OCI-LY1 (cell line): ENCODE results near the gene GNAO1.

Source experiments
- H2AFZ ChIP-seq: fragments of 200-600 bp; sonication (generic), shearing (Covaris generic); 2 replicates; pipeline ENCODE4 v1.6.0; 2014; ENCODE audit warnings: antibody characterized with exemption, mild to moderate bottlenecking, low read length
- H3F3A ChIP-seq: fragments of 200-600 bp; sonication (generic), shearing (Covaris generic); 2 replicates; pipeline ENCODE4 v1.6.0; 2014; ENCODE audit warnings: mild to moderate bottlenecking, antibody characterized with exemption, low read length, moderate library complexity; ENCODE audit not compliant: insufficient read depth
- H3K27ac ChIP-seq: fragments of 200-600 bp; sonication (generic); 2 replicates; pipeline ENCODE4 v1.5.1; 2014; ENCODE audit warnings: low read length, mixed run types, mild to moderate bottlenecking, low read depth; ENCODE audit not compliant: poor library complexity, severe bottlenecking
- H3K27me3 ChIP-seq: fragments of 200-600 bp; sonication (generic); 2 replicates; pipeline ENCODE4 v1.6.0; 2014; ENCODE audit warnings: antibody characterized with exemption, mild to moderate bottlenecking, low read length, moderate library complexity; ENCODE audit not compliant: insufficient read depth
- H3K36me3 ChIP-seq: fragments of 200-600 bp; sonication (generic); 2 replicates; pipeline ENCODE4 v1.6.1; 2014; ENCODE audit warnings: mild to moderate bottlenecking, antibody characterized with exemption, low read length, moderate library complexity, mixed read lengths; ENCODE audit not compliant: insufficient read depth
- H3K4me1 ChIP-seq: fragments of 200-600 bp; sonication (generic); 2 replicates; pipeline ENCODE4 v1.5.1; 2014; ENCODE audit warnings: mild to moderate bottlenecking, low read length, moderate library complexity; ENCODE audit not compliant: insufficient read depth, severe bottlenecking
- H3K4me2 ChIP-seq: fragments of 200-600 bp; sonication (generic), shearing (Covaris generic); 2 replicates; pipeline ENCODE4 v1.6.1; 2014; ENCODE audit warnings: low read length
- H3K4me3 ChIP-seq: fragments of 200-600 bp; sonication (generic); 2 replicates; pipeline ENCODE4 v1.5.1; 2014; ENCODE audit warnings: low read length, low read depth, mild to moderate bottlenecking, mixed read lengths; ENCODE audit not compliant: poor library complexity, severe bottlenecking
- H3K79me2 ChIP-seq: fragments of 200-600 bp; shearing (Covaris generic); 2 replicates; pipeline ENCODE4 v1.6.1; 2016; ENCODE audit warnings: mixed run types, low read length, mixed read lengths; ENCODE audit not compliant: insufficient read depth
- H3K9ac ChIP-seq: fragments of 200-600 bp; sonication (generic), shearing (Covaris generic); 2 replicates; pipeline ENCODE4 v1.6.1; 2014; ENCODE audit warnings: mild to moderate bottlenecking, low read length, mixed read lengths
- H3K9me2 ChIP-seq: fragments of 200-600 bp; sonication (generic), shearing (Covaris generic); 2 replicates; pipeline ENCODE4 v1.6.1; 2014; ENCODE audit warnings: low read depth, mild to moderate bottlenecking, low read length, mixed read lengths
- H3K9me3 ChIP-seq: fragments of 200-600 bp; shearing (Covaris generic); 2 replicates; pipeline ENCODE4 v1.6.1; 2014; ENCODE audit warnings: low read length, mixed read lengths
- H4K20me1 ChIP-seq: fragments of 200-600 bp; sonication (generic), shearing (Covaris generic); 2 replicates; pipeline ENCODE4 v1.6.0; 2016; ENCODE audit warnings: mild to moderate bottlenecking, low read length; ENCODE audit not compliant: insufficient read depth
- CTCF ChIP-seq: fragments of 200-600 bp; sonication (generic), shearing (Covaris generic); IDR thresholded peaks from 2 replicates; pipeline ENCODE4 v1.5.1; 2017; ENCODE audit warnings: mild to moderate bottlenecking, antibody characterized with exemption, low read length, moderate library complexity, mixed read lengths
- EZH2 ChIP-seq: fragments of 200-600 bp; sonication (generic), shearing (Covaris generic); IDR thresholded peaks from 2 replicates; pipeline ENCODE4 v1.8.0; 2017; ENCODE audit warnings: borderline replicate concordance, mixed run types, mild to moderate bottlenecking, antibody characterized with exemption, low read length, moderate library complexity, mixed read lengths

GNAO1 gene

DNA sequence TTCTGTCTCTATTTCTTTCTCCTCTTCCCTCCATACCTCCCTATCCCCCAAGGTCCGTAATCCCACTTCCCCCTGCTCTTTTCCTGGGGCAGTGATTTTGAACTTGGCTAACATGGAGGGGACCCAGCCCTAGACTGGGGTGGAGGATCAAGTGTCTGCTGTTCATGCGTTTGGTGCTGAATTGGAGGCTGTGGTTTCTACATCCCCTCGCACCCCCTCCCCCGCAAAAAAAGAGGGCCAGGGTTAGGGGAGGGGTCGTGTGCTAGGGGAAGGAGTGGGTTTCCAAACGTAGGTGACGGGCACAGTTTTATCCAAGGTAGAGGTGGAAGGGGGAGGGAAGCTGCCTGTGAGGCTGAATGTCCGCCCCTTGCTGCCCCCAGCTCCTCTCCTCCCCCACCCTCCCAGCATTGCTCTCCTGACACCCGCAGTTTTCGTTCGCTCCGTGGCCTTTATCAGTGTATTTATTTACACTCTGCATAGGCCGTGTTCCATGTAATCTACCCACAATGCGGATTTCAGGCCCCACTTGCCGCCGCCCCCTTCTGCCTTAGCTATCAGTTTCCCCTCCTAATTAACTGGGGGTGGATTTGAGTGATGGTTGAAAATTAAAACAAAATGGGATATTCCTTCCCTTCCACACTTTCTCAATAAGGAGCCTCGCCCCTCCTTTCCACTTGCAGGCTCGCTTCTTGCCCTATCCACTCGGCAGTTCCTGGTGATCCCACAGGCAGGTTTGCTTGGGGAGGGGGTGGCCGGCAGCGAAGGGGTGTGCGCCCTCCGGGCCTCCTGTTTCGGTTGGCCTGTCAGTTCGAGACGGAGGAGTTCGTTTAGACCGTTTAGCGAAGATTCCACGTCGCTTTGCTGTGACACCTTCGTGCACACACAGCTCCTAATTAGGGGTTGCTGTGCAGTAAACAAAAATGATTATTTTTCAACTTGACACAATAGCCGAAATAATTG is 2.0 kb downstream of the GNAO1 start:
- Histone ChIP-seq H3K9ac (no peak overlapping the region), H3K27me3 (no peaks in the 10 kb centered on the region), H3K4me3 (no peak overlapping the region), H2AFZ (no peak overlapping the region), H3F3A (no peaks in the 10 kb centered on the region), H3K4me1 (no peaks in the 10 kb centered on the region), H3K9me2 (no peaks in the 10 kb centered on the region), H4K20me1 (no peaks in the 10 kb centered on the region), H3K9me3 (no peaks in the 10 kb centered on the region), H3K36me3 (no peaks in the 10 kb centered on the region), H3K79me2 (no peaks in the 10 kb centered on the region), H3K27ac (no peak overlapping the region), H3K4me2 (no peak overlapping the region)
- TF ChIP-seq EZH2 = no peak
- TF ChIP-seq CTCF = no peak

GRCh38 chr16:56193951-56194726 is 2.9 kb downstream of the GNAO1 start:
- H3K9ac ChIP-seq = no peak overlapping the region
- H3K4me3 ChIP-seq = no peak overlapping the region
- H3K27me3 ChIP-seq = no peaks in the 10 kb centered on the region
- no peak overlapping the region for H3K27ac ChIP-seq
- H3K36me3 ChIP-seq = no peaks in the 10 kb centered on the region
- no peaks in the 10 kb centered on the region for H3F3A ChIP-seq
- no peaks in the 10 kb centered on the region for H3K79me2 ChIP-seq
- TF ChIP-seq EZH2 (no peak), CTCF (no peak)
- H3K4me2 ChIP-seq = no peak overlapping the region
- H4K20me1 ChIP-seq = no peaks in the 10 kb centered on the region
- no peaks in the 10 kb centered on the region for H3K9me2 ChIP-seq
- no peak overlapping the region for H2AFZ ChIP-seq
- no peaks in the 10 kb centered on the region for H3K4me1 ChIP-seq
- H3K9me3 ChIP-seq = no peaks in the 10 kb centered on the region

DNA sequence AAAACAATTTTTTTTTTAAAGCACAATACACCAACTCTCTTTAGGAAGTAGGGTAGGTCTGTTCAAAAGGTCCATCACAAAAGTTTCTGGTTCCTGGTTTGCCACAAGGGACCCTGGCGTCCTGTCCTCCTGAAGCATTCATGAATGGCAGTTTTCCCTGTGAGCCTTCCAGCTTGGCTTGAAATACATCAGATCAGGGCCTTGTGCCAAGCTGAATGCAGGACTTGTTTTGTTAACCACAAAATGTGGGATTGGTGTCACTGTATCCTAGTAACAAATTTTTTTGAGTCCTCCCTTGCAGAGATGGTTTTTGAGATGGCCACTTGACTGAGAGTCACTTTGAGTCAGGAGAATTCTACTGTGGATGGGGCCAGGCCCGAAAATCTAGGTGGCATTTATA is 3.9 kb downstream of the GNAO1 start:
- no peak overlapping the region for H3K27ac ChIP-seq
- no peaks in the 10 kb centered on the region for H3K9me2 ChIP-seq
- TF ChIP-seq EZH2 (no peak), CTCF (no peak)
- no peaks in the 10 kb centered on the region for H3K36me3 ChIP-seq
- H3K4me3 ChIP-seq = no peak overlapping the region
- H3K9me3 ChIP-seq = no peaks in the 10 kb centered on the region
- H3K79me2 ChIP-seq = no peaks in the 10 kb centered on the region
- H4K20me1 ChIP-seq = no peaks in the 10 kb centered on the region
- no peak overlapping the region for H3K9ac ChIP-seq
- no peaks in the 10 kb centered on the region for H3F3A ChIP-seq
- no peak overlapping the region for H2AFZ ChIP-seq
- no peaks in the 10 kb centered on the region for H3K27me3 ChIP-seq
- no peak overlapping the region for H3K4me2 ChIP-seq
- H3K4me1 ChIP-seq = no peaks in the 10 kb centered on the region
